K562 (cell line): ENCODE results near the gene CDKL1. TPM values are rescaled to one million over a fixed set of nuclear protein-coding genes. Genes with fewer than 3 reads are reported as not detected.

Experiments used
- EZH2 ChIP-seq: IDR thresholded peaks from 2 replicates; pipeline ENCODE4 v1.6.1; 2012; ENCODE audit warnings: low read depth, mild to moderate bottlenecking, inconsistent platforms, low read length, borderline replicate concordance
- MEF2D ChIP-seq: conservative IDR thresholded peaks from 2 replicates; pipeline ENCODE4 v1.6.1; 2016; ENCODE audit warnings: low read depth, missing genetic modification characterization, missing compliant biosample characterization
- NFYB ChIP-seq: IDR thresholded peaks from 2 replicates; pipeline ENCODE4 v1.6.1; 2011; ENCODE audit warnings: mild to moderate bottlenecking, moderate library complexity; ENCODE audit not compliant: insufficient read length; ENCODE audit errors: extremely low read depth
- NR3C1 ChIP-seq: sonication (generic); formaldehyde crosslinking; IDR thresholded peaks from 2 replicates; pipeline ENCODE4 v1.8.1; 2022; ENCODE audit warnings: missing genetic modification reagents
- ZBTB17 ChIP-seq: fragments of 450-650 bp; formaldehyde crosslinking; IDR thresholded peaks from 2 replicates; pipeline ENCODE4 v1.4.0; 2020; ENCODE audit warnings: mild to moderate bottlenecking
- ZNF274 ChIP-seq: IDR thresholded peaks from 2 replicates; pipeline ENCODE4 v1.6.1; 2011; ENCODE audit warnings: low read depth, mild to moderate bottlenecking, low read length, moderate library complexity, borderline replicate concordance
- ZNF592 ChIP-seq: fragments of 450-650 bp; IDR thresholded peaks from 2 replicates; pipeline ENCODE4 v1.6.1; 2017; ENCODE audit warnings: antibody characterized with exemption, mild to moderate bottlenecking
- ZNF668 ChIP-seq: fragments of 250-450 bp; sonication (Bioruptor Pico); IDR thresholded peaks from 2 replicates; pipeline ENCODE4 v1.8.0; 2022; ENCODE audit warnings: mild to moderate bottlenecking, inconsistent platforms
- ZNF830 ChIP-seq: fragments of 250-450 bp; sonication (Bioruptor Pico); IDR thresholded peaks from 2 replicates; pipeline ENCODE4 v1.5.0; 2021; ENCODE audit warnings: mild to moderate bottlenecking
- polyA plus RNA-seq, 8 experiments: library from polyadenylated mRNA; depleted of rRNA in 4 of 8; stranded (reverse) in 5 of 8; unstranded in 3 of 8; fragments of >200 nt; fragmentation: Nextera tagmentation in 2 of 8; fragmentation: Illumina TruSeq in 1 of 8; extraction: Ambion mirVana in 2 of 8; extraction: Trizol in 1 of 8; gene quantifications; 2 replicates each; pipeline versions ENCODE4 v1.2.1 to v1.2.3, GENCODE V29; 2011 to 2014; ENCODE audit warnings: inconsistent platforms in 1 of 8, missing spikeins in 1 of 8
- total RNA-seq, 7 experiments: library from RNA; depleted of rRNA in 6 of 7; stranded (reverse); fragments of >200 nt in 6 of 7; fragmentation: Illumina TruSeq in 2 of 7; extraction: Trizol in 2 of 7; gene quantifications; 2 replicates each; pipeline versions ENCODE4 v1.2.1 to v1.2.3, GENCODE V29; 2011 to 2021; ENCODE audit warnings: low replicate concordance in 1 of 7

CDKL1 gene
- total and polyA plus RNA-seq, 9 of the 15 experiments (the other 6 are each of a cell fraction or from before 2014, with no cell fraction given), result 2.3 to 35.0 (median 7.5) TPM

DNA sequence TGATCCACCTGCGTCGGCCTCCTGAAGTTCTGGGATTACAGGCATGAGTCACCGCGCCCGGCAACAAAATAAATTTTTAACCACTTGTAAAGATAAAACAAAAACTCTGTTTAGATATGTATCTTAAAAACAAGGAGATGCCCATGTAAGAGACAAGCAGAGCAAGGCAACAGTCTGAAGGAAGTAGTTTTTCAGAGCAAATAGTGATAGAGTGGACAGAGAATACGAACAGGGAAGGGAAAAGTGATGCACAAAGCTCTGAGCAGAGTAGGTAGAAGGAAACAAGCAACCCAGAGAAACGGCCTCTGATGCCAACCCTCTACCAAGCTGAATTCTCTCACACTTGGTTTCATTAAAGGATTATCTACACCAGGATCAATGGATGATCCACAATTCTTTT lies 24.8 kb upstream of the CDKL1 start (continued):
- no peak for TF ChIP-seq EZH2
- no peak for TF ChIP-seq ZNF592
- TF ChIP-seq NFYB, result no peak
- no peak for TF ChIP-seq ZBTB17 (CRISPR knock-in tag)
- no peak for TF ChIP-seq ZNF830 (CRISPR knock-in tag)
- TF ChIP-seq MEF2D, result no peak
- no peak for TF ChIP-seq ZNF668 (CRISPR knock-in tag)
- no peak for TF ChIP-seq NR3C1 (CRISPR knock-in tag)
- no peak for TF ChIP-seq ZNF274
